ENCODE data around the gene CYP1B1.

The CYP1B1 gene

GRCh38 chr2:38107738-38108410 is 31.9 kb upstream of the CYP1B1 start:
- H3K4me3 ChIP-seq (ENCODE audit: low read depth, low read length), result no peak overlapping the region
- no peak for TF ChIP-seq CTCF (IDR thresholded peaks at IDR 0.05; ENCODE audit: low read depth, low read length, missing control alignments)
- DNase-seq (ENCODE audit: low read depth), result no peak

- no peak for DNase-seq (ENCODE audit: low read depth)
- no peak overlapping the region for H3K4me3 ChIP-seq (ENCODE audit: low read depth, low read length)
- TF ChIP-seq CTCF (IDR thresholded peaks at IDR 0.05; ENCODE audit: low read depth, low read length, missing control alignments), result no peak
These were observed 30.6 kb upstream of the CYP1B1 start for GRCh38 chr2:38106405-38107094.

GRCh38 chr2:38105922-38106321 is 30.0 kb upstream of the CYP1B1 start:
- no peak for TF ChIP-seq CTCF (IDR thresholded peaks at IDR 0.05; ENCODE audit: low read depth, low read length, missing control alignments)
- no peak overlapping the region for H3K4me3 ChIP-seq (ENCODE audit: low read depth, low read length)
- no peak for DNase-seq (ENCODE audit: low read depth)

- H3K4me3 ChIP-seq (ENCODE audit: low read depth, low read length), result no peak overlapping the region
- no peak for DNase-seq (ENCODE audit: low read depth)
- TF ChIP-seq CTCF (IDR thresholded peaks at IDR 0.05; ENCODE audit: low read depth, low read length, missing control alignments), result no peak
These were observed 28.6 kb upstream of the CYP1B1 start for GRCh38 chr2:38104598-38104997.

GRCh38 chr2:38100328-38100727 is 24.4 kb upstream of the CYP1B1 start:
- H3K4me3 ChIP-seq (ENCODE audit: low read depth, low read length), result no peak overlapping the region
- DNase-seq (ENCODE audit: low read depth), result no peak
- no peak for TF ChIP-seq CTCF (IDR thresholded peaks at IDR 0.05; ENCODE audit: low read depth, low read length, missing control alignments)

- no peak for TF ChIP-seq CTCF (IDR thresholded peaks at IDR 0.05; ENCODE audit: low read depth, low read length, missing control alignments)
- H3K4me3 ChIP-seq (ENCODE audit: low read depth, low read length), result no peak overlapping the region
- DNase-seq (ENCODE audit: low read depth), result no peak
These were observed 23.4 kb upstream of the CYP1B1 start for GRCh38 chr2:38099099-38100028.
